ENCODE data around the gene DHX9.

- TF ChIP-seq CTCF (optimal IDR thresholded peaks at IDR 0.05 in 1 of 3, IDR thresholded peaks at IDR 0.05 in 1 of 3, conservative IDR thresholded peaks at IDR 0.05 in 1 of 3; ENCODE audit: extremely low read depth in 1 of 3, insufficient read depth in 2 of 3, low read length in 3 of 3) (no peak), EZH2 (IDR thresholded peaks at IDR 0.05; ENCODE audit: low read length) (no peak)
Measured at GRCh38 chr1:182826892-182827291, 12.3 kb upstream of the DHX9 start.
